ENCODE results near the gene USP25.

DNA sequence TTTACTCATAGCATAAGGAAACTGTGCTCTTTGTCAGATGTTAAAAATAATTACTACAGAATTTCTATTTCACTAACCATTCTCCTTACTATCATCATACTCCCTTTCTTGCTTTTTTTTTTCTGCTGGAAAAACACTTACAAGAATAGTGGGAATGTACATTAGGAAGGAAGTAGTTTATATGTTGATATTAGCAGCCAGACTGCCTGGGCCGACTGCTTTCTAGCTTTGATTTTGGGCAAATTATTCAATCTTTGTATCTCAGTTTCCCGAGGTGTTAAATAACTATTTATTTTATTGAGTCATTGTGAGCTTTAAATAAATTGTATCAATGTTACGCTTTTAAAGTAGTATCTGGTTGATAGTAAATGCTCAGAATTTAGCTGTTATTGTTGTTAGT, 122.4 kb downstream of the USP25 start:
- TF ChIP-seq, protein P1, sequence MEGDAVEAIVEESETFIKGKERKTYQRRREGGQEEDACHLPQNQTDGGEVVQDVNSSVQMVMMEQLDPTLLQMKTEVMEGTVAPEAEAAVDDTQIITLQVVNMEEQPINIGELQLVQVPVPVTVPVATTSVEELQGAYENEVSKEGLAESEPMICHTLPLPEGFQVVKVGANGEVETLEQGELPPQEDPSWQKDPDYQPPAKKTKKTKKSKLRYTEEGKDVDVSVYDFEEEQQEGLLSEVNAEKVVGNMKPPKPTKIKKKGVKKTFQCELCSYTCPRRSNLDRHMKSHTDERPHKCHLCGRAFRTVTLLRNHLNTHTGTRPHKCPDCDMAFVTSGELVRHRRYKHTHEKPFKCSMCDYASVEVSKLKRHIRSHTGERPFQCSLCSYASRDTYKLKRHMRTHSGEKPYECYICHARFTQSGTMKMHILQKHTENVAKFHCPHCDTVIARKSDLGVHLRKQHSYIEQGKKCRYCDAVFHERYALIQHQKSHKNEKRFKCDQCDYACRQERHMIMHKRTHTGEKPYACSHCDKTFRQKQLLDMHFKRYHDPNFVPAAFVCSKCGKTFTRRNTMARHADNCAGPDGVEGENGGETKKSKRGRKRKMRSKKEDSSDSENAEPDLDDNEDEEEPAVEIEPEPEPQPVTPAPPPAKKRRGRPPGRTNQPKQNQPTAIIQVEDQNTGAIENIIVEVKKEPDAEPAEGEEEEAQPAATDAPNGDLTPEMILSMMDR (IDR thresholded peaks at IDR 0.05): no peak
- TF ChIP-seq POLR2A (IDR thresholded peaks at IDR 0.05) (no peak), POLR2AphosphoS5 (IDR thresholded peaks at IDR 0.05) (no peak)

All from breast epithelium (tissue), 3 donors.